Neural progenitor cell (in vitro differentiated cells): Measurements from ENCODE around the gene ADAMTS6. TPM values are rescaled to one million over a fixed set of nuclear protein-coding genes. Genes with fewer than 3 reads are reported as not detected.

Source experiments
- DNase-seq: peaks from one replicate; pipeline ENCODE4 v3.0.0-alpha.2; 2016; ENCODE audit warnings: low spot score
- H2AFZ ChIP-seq: fragments of 200-600 bp; sonication (generic); replicated peaks from 2 replicates; pipeline ENCODE4 v1.6.1; 2016; ENCODE audit warnings: antibody characterized with exemption
- H3F3A ChIP-seq: fragments of 200-600 bp; sonication (generic); 2 replicates; pipeline ENCODE4 v1.6.1; 2016; ENCODE audit warnings: antibody characterized with exemption, low read depth
- H3K27ac ChIP-seq: fragments of 200-600 bp; sonication (generic); 2 replicates; pipeline ENCODE4 v1.5.1; 2016; ENCODE audit warnings: mild to moderate bottlenecking
- H3K27me3 ChIP-seq: fragments of 200-600 bp; sonication (generic); 2 replicates; pipeline ENCODE4 v1.6.1; 2016; ENCODE audit warnings: mild to moderate bottlenecking, moderate library complexity
- H3K36me3 ChIP-seq: fragments of 200-600 bp; sonication (generic); 2 replicates; pipeline ENCODE4 v1.5.1; 2016
- H3K4me1 ChIP-seq: fragments of 200-600 bp; sonication (generic); 2 replicates; pipeline ENCODE4 v1.6.1; 2016; ENCODE audit warnings: mixed run types
- H3K4me2 ChIP-seq: fragments of 200-600 bp; sonication (generic); 2 replicates; pipeline ENCODE4 v1.6.1; 2016
- H3K4me3 ChIP-seq: fragments of 200-600 bp; sonication (generic); 2 replicates; pipeline ENCODE4 v1.5.1; 2016
- H3K79me2 ChIP-seq: fragments of 200-600 bp; sonication (generic); 2 replicates; pipeline ENCODE4 v1.6.1; 2016; ENCODE audit warnings: low read depth
- H3K9ac ChIP-seq: fragments of 200-600 bp; sonication (generic); 2 replicates; pipeline ENCODE4 v1.6.1; 2016
- H3K9me3 ChIP-seq: fragments of 200-600 bp; sonication (generic); 2 replicates; pipeline ENCODE4 v1.5.1; 2016; ENCODE audit warnings: low read depth
- H4K20me1 ChIP-seq: fragments of 200-600 bp; sonication (generic); 2 replicates; pipeline ENCODE4 v1.6.1; 2016; ENCODE audit warnings: low read depth
- H3K27ac Mint-ChIP-seq: 3 replicates; pipeline ENCODE4 v1.8.0; 2021; ENCODE audit warnings: mixed read lengths
- H3K27me3 Mint-ChIP-seq: 2 replicates; pipeline ENCODE4 v1.8.0; 2022; ENCODE audit warnings: low read depth, mild to moderate bottlenecking, inconsistent platforms, moderate library complexity, mixed read lengths; ENCODE audit not compliant: insufficient read depth
- H3K36me3 Mint-ChIP-seq: 3 replicates; pipeline ENCODE4 v1.8.0; 2021; ENCODE audit warnings: mixed read lengths
- H3K4me1 Mint-ChIP-seq: 3 replicates; pipeline ENCODE4 v1.8.0; 2021; ENCODE audit warnings: mixed read lengths
- H3K4me3 Mint-ChIP-seq: 3 replicates; pipeline ENCODE4 v1.8.0; 2021; ENCODE audit warnings: mild to moderate bottlenecking, moderate library complexity, mixed read lengths
- H3K9me3 Mint-ChIP-seq: 3 replicates; pipeline ENCODE4 v1.8.0; 2020; ENCODE audit warnings: mixed read lengths
- CTCF ChIP-seq: fragments of 200-600 bp; sonication (generic); IDR thresholded peaks from 2 replicates; pipeline ENCODE4 v1.5.1; 2017; ENCODE audit warnings: antibody characterized with exemption, mild to moderate bottlenecking
- EZH2 ChIP-seq: fragments of 200-600 bp; sonication (generic); IDR thresholded peaks from 2 replicates; pipeline ENCODE4 v1.6.1; 2017; ENCODE audit warnings: antibody characterized with exemption, mild to moderate bottlenecking, moderate library complexity
- EZH2phosphoT487 ChIP-seq: fragments of 200-600 bp; sonication (generic); IDR thresholded peaks from 2 replicates; pipeline ENCODE4 v1.6.1; 2017; ENCODE audit warnings: antibody characterized with exemption
- total RNA-seq: library from RNA; depleted of rRNA; stranded (reverse); fragments of >200 nt; gene quantifications from 2 replicates; pipeline ENCODE4 v1.2.3, GENCODE V29; 2015; ENCODE audit warnings: low replicate concordance

Gene ADAMTS6
- total RNA-seq, 1 donor from 2014 or later = 14.3 TPM

- Histone ChIP-seq H3K9ac (no peak overlapping the region), H3K79me2 (no peaks in the 10 kb centered on the region), H4K20me1 (no peaks in the 10 kb centered on the region), H3K36me3 (peaks cover 3% of the 10 kb centered on the region), H3K9me3 (no peaks in the 10 kb centered on the region), H3K4me1 (no peaks in the 10 kb centered on the region), H3K4me2 (no peak overlapping the region), H3F3A (no peaks in the 10 kb centered on the region), H3K27ac (no peak overlapping the region), H2AFZ (no peak overlapping the region), H3K4me3 (no peak overlapping the region), H3K27me3 (no peaks in the 10 kb centered on the region)
- H3K27ac Mint-ChIP-seq = no peak overlapping the region
- H3K36me3 Mint-ChIP-seq = peaks cover 2% of the 10 kb centered on the region
- TF ChIP-seq EZH2 (no peak), CTCF (no peak), EZH2phosphoT487 (no peak)
- H3K4me1 Mint-ChIP-seq = no peaks in the 10 kb centered on the region
- DNase-seq = no peak
- no peak overlapping the region for H3K4me3 Mint-ChIP-seq
- H3K27me3 Mint-ChIP-seq = no peaks in the 10 kb centered on the region
- H3K9me3 Mint-ChIP-seq = peaks cover 4% of the 10 kb centered on the region
Measured at GRCh38 chr5:65161655-65162054, 320.1 kb downstream of the ADAMTS6 start.

GRCh38 chr5:65157906-65158603 is 323.7 kb downstream of the ADAMTS6 start:
- no peak overlapping the region for H2AFZ ChIP-seq
- H3K27ac ChIP-seq = no peak overlapping the region
- no peaks in the 10 kb centered on the region for H3K36me3 Mint-ChIP-seq
- H3K9me3 ChIP-seq = no peaks in the 10 kb centered on the region
- H3K27me3 ChIP-seq = no peaks in the 10 kb centered on the region
- H3K79me2 ChIP-seq = no peaks in the 10 kb centered on the region
- H3K4me1 Mint-ChIP-seq = no peaks in the 10 kb centered on the region
- no peak overlapping the region for H3K9ac ChIP-seq
- no peaks in the 10 kb centered on the region for H3K4me1 ChIP-seq
- H3K27me3 Mint-ChIP-seq = no peaks in the 10 kb centered on the region
- H3F3A ChIP-seq = no peaks in the 10 kb centered on the region
- H3K4me3 ChIP-seq = no peak overlapping the region
- H4K20me1 ChIP-seq = no peaks in the 10 kb centered on the region
- no peaks in the 10 kb centered on the region for H3K36me3 ChIP-seq
- DNase-seq = no peak
- H3K4me2 ChIP-seq = no peak overlapping the region
- H3K27ac Mint-ChIP-seq = no peak overlapping the region
- H3K4me3 Mint-ChIP-seq = no peak overlapping the region
- H3K9me3 Mint-ChIP-seq = no peaks in the 10 kb centered on the region
- TF ChIP-seq EZH2 = no peak
- TF ChIP-seq CTCF = no peak
- TF ChIP-seq EZH2phosphoT487 = no peak

GRCh38 chr5:65156933-65157332 is 324.8 kb downstream of the ADAMTS6 start:
- no peaks in the 10 kb centered on the region for H3K36me3 Mint-ChIP-seq
- TF ChIP-seq CTCF = no peak
- DNase-seq = no peak

More at GRCh38 chr5:65156933-65157332, 324.8 kb downstream of the ADAMTS6 start:
- no peaks in the 10 kb centered on the region for H3K4me1 ChIP-seq
- H3K9ac ChIP-seq = no peak overlapping the region
- H3K4me1 Mint-ChIP-seq = no peaks in the 10 kb centered on the region
- H3K27ac Mint-ChIP-seq = no peak overlapping the region
- H3K79me2 ChIP-seq = no peaks in the 10 kb centered on the region
- no peaks in the 10 kb centered on the region for H3K27me3 ChIP-seq
- H3K4me2 ChIP-seq = no peak overlapping the region
- no peak overlapping the region for H2AFZ ChIP-seq
- H3F3A ChIP-seq = no peaks in the 10 kb centered on the region
- no peaks in the 10 kb centered on the region for H3K36me3 ChIP-seq
- no peak overlapping the region for H3K4me3 Mint-ChIP-seq
- H3K27ac ChIP-seq = no peak overlapping the region
- H3K4me3 ChIP-seq = no peak overlapping the region
- no peaks in the 10 kb centered on the region for H4K20me1 ChIP-seq
- no peaks in the 10 kb centered on the region for H3K9me3 Mint-ChIP-seq
- H3K9me3 ChIP-seq = no peaks in the 10 kb centered on the region
- no peaks in the 10 kb centered on the region for H3K27me3 Mint-ChIP-seq
